HCT116 (cell line): ENCODE measurements around the gene PLAGL2. TPM values are rescaled to one million over a fixed set of nuclear protein-coding genes. Genes with fewer than 3 reads are reported as not detected.

Experiments
- ATAC-seq: fragments of 200-7000 bp; cut with Tn5 transposase; 2 replicates; pipeline ENCODE4 v1.9.1; 2020; ENCODE audit warnings: mild to moderate bottlenecking, moderate library complexity
- BruUV-seq: library from RNA; stranded (reverse); fragments of 400-500 nt; replicated peaks from 2 replicates; lab custom pipeline; 2021; lab: Mats Ljungman, UMichigan
- CTCF ChIA-PET: fragments of 300-600 bp; sonication (Branson Sonifier 250); formaldehyde crosslinking; loops from one replicate; lab custom pipeline; 2021; ENCODE audit warnings: antibody characterized with exemption; lab: Charles Lee
- POLR2A ChIA-PET: fragments of 300-600, 350-600 bp; sonication (Branson Sonifier 250); formaldehyde crosslinking; loops from one replicate; lab custom pipeline; 2021; ENCODE audit warnings: antibody characterized with exemption; lab: Charles Lee
- RAD21 ChIA-PET, 2 experiments: fragments of 300-600 bp; sonication (Branson Sonifier 250); formaldehyde crosslinking; loops; one replicate each; lab custom pipeline; 2023; ENCODE audit warnings: low total read pairs in 2 of 2; ENCODE audit not compliant: uncharacterized antibody in 2 of 2, unreplicated experiment in 2 of 2, low non-redundant PET in 1 of 2; lab: Charles Lee
- DNase-seq: peaks from one replicate; pipeline ENCODE4 v3.0.0-alpha.2; 2010; ENCODE audit warnings: low read depth, low spot score
- H2AFZ ChIP-seq: fragments of 200-600 bp; shearing (Covaris generic), sonication (generic); 2 replicates; pipeline ENCODE4 v1.6.1; 2017; ENCODE audit warnings: low read depth, mixed run types, mixed read lengths, antibody characterized with exemption, low read length; ENCODE audit not compliant: poor library complexity, severe bottlenecking
- H3K27ac ChIP-seq: 2 replicates; pipeline ENCODE4 v1.5.1; 2012; ENCODE audit warnings: low read depth, low read length
- H3K27me3 ChIP-seq: fragments of 200-600 bp; sonication (generic); 2 replicates; pipeline ENCODE4 v1.6.1; 2016; ENCODE audit warnings: mixed run types, low read length, mixed read lengths; ENCODE audit not compliant: insufficient read depth
- H3K36me3 ChIP-seq, 2 experiments: fragments of 200-500 bp in 1 of 2; fragments of 200-600 bp in 1 of 2; sonication (Bioruptor generic) in 1 of 2; sonication (generic) in 1 of 2; 2 replicates each; pipeline versions ENCODE4 v1.5.1 to v1.6.1; 2014 to 2016; ENCODE audit warnings: low read length in 2 of 2, inconsistent platforms in 1 of 2, mixed read lengths in 1 of 2, mixed run types in 1 of 2; ENCODE audit not compliant: insufficient read depth in 2 of 2, control insufficient read depth in 1 of 2
- H3K4me1 ChIP-seq, 2 experiments: fragments of 200-600 bp in 1 of 2; sonication (generic) in 1 of 2; 2 replicates each; pipeline versions ENCODE4 v1.5.1 to v1.6.1; 2012 to 2017; ENCODE audit warnings: low read length in 2 of 2, inconsistent platforms in 1 of 2, mild to moderate bottlenecking in 1 of 2, mixed read lengths in 1 of 2, mixed run types in 1 of 2, moderate library complexity in 1 of 2; ENCODE audit not compliant: insufficient read depth in 2 of 2, control insufficient read depth in 1 of 2
- H3K4me2 ChIP-seq: fragments of 200-600 bp; sonication (generic); 2 replicates; pipeline ENCODE4 v1.6.1; 2017; ENCODE audit warnings: mixed run types, low read length, mixed read lengths
- H3K4me3 ChIP-seq, 2 experiments: fragments of 200-600 bp in 1 of 2; sonication (generic) in 1 of 2; replicated peaks in 1 of 2; 2 replicates each; pipeline ENCODE4 v1.5.1; 2011 to 2016; ENCODE audit warnings: low read length in 2 of 2, control low read depth in 1 of 2, low read depth in 1 of 2, mild to moderate bottlenecking in 1 of 2, mixed read lengths in 1 of 2, mixed run types in 1 of 2
- H3K79me2 ChIP-seq: fragments of 200-600 bp; sonication (generic); 2 replicates; pipeline ENCODE4 v1.6.1; 2017; ENCODE audit warnings: mild to moderate bottlenecking, mixed run types, low read length, moderate library complexity, mixed read lengths; ENCODE audit not compliant: insufficient read depth
- H3K9ac ChIP-seq: fragments of 200-600 bp; sonication (generic); 2 replicates; pipeline ENCODE4 v1.6.1; 2016; ENCODE audit warnings: low read length, mixed read lengths
- H3K9me2 ChIP-seq: fragments of 200-600 bp; sonication (generic), shearing (Covaris generic); 2 replicates; pipeline ENCODE4 v1.6.1; 2017; ENCODE audit warnings: mixed run types, mild to moderate bottlenecking, moderate library complexity; ENCODE audit not compliant: insufficient read depth
- H3K9me3 ChIP-seq, 2 experiments: fragments of 200-500 bp in 1 of 2; fragments of 200-600 bp in 1 of 2; sonication (Bioruptor generic) in 1 of 2; sonication (generic) in 1 of 2; 2 replicates each; pipeline ENCODE4 v1.6.1; 2014 to 2017; ENCODE audit warnings: low read length in 2 of 2, mixed read lengths in 2 of 2, inconsistent platforms in 1 of 2, low read depth in 1 of 2, mild to moderate bottlenecking in 1 of 2, mixed run types in 1 of 2, moderate library complexity in 1 of 2; ENCODE audit not compliant: control insufficient read depth in 1 of 2, insufficient read depth in 1 of 2
- H4K20me1 ChIP-seq: fragments of 200-600 bp; sonication (generic), shearing (Covaris generic); 2 replicates; pipeline ENCODE4 v1.6.1; 2017; ENCODE audit warnings: mixed run types, mild to moderate bottlenecking, moderate library complexity; ENCODE audit not compliant: insufficient read depth
- ATF3 ChIP-seq: IDR thresholded peaks from 2 replicates; pipeline ENCODE4 v1.6.1; 2012
- CBX3 ChIP-seq: IDR thresholded peaks from 2 replicates; pipeline ENCODE4 v1.6.1; 2012; ENCODE audit warnings: low read depth
- CEBPB ChIP-seq: IDR thresholded peaks from 2 replicates; pipeline ENCODE4 v1.6.1; 2012; ENCODE audit warnings: low read depth
- CTCF ChIP-seq, 3 experiments: fragments of 200-600 bp in 1 of 3; sonication (generic) in 1 of 3; IDR thresholded peaks in 2 of 3; conservative IDR thresholded peaks in 1 of 3; 2 replicates each; pipeline ENCODE4 v1.5.1; 2012 to 2017; ENCODE audit warnings: low read depth in 2 of 3, low read length in 2 of 3, antibody characterized with exemption in 1 of 3, borderline replicate concordance in 1 of 3, control low read depth in 1 of 3, mild to moderate bottlenecking in 1 of 3, mixed read lengths in 1 of 3, mixed run types in 1 of 3, moderate library complexity in 1 of 3; ENCODE audit not compliant: insufficient read depth in 1 of 3
- EGR1 ChIP-seq: IDR thresholded peaks from 2 replicates; pipeline ENCODE4 v1.6.1; 2012; ENCODE audit warnings: low read depth
- ELF1 ChIP-seq: IDR thresholded peaks from 2 replicates; pipeline ENCODE4 v1.6.1; 2012; ENCODE audit warnings: low read depth, borderline replicate concordance
- EZH2 ChIP-seq: fragments of 200-600 bp; sonication (generic); IDR thresholded peaks from 2 replicates; pipeline ENCODE4 v1.6.1; 2017; ENCODE audit warnings: antibody characterized with exemption, mixed run types
- FOSL1 ChIP-seq: IDR thresholded peaks from 2 replicates; pipeline ENCODE4 v1.6.1; 2012; ENCODE audit warnings: low read depth
- JUND ChIP-seq: IDR thresholded peaks from 2 replicates; pipeline ENCODE4 v1.6.1; 2012
- MAX ChIP-seq: IDR thresholded peaks from 2 replicates; pipeline ENCODE4 v1.6.1; 2012
- POLR2A ChIP-seq: IDR thresholded peaks from 2 replicates; pipeline ENCODE4 v1.7.0; 2011; ENCODE audit warnings: borderline replicate concordance; ENCODE audit not compliant: insufficient read depth, insufficient read length; ENCODE audit errors: extremely low read depth
- POLR2AphosphoS5 ChIP-seq: IDR thresholded peaks from 2 replicates; pipeline ENCODE4 v1.6.1; 2011; ENCODE audit warnings: mild to moderate bottlenecking, low read depth, low read length, moderate library complexity
- RAD21 ChIP-seq: IDR thresholded peaks from 2 replicates; pipeline ENCODE4 v1.6.1; 2012; ENCODE audit warnings: low read depth, mild to moderate bottlenecking
- REST ChIP-seq: IDR thresholded peaks from 2 replicates; pipeline ENCODE4 v1.6.1; 2012; ENCODE audit warnings: low read depth
- SP1 ChIP-seq: IDR thresholded peaks from 2 replicates; pipeline ENCODE4 v1.6.1; 2012; ENCODE audit warnings: low read depth
- SRF ChIP-seq: IDR thresholded peaks from 2 replicates; pipeline ENCODE4 v1.6.1; 2012; ENCODE audit warnings: low read depth
- TCF7L2 ChIP-seq: IDR thresholded peaks from 2 replicates; pipeline ENCODE4 v1.7.0; 2011; ENCODE audit warnings: borderline replicate concordance, inconsistent platforms; ENCODE audit not compliant: insufficient read depth, insufficient read length; ENCODE audit errors: extremely low read depth
- intact Hi-C: fragments of 100-400 bp; cut with micrococcal nuclease; formaldehyde crosslinking; loops from 2 replicates; pipeline ENCODE4 v1.10.0; 2022
- total RNA-seq: library from RNA; stranded (reverse); gene quantifications from one replicate; pipeline ENCODE4 v1.2.1, GENCODE V29; 2021; ENCODE audit not compliant: unreplicated experiment

The PLAGL2 gene
- total RNA-seq, 1 experiment from 2014 or later = 18.3 TPM

GRCh38 chr20:32159766-32160221, 47.7 kb downstream of the PLAGL2 start:
- H3K27me3 ChIP-seq = no peaks in the 10 kb centered on the region
- DNase-seq (no peak), ATAC-seq (no peak)
- no peaks in the 10 kb centered on the region for H3K9me3 ChIP-seq
- no TSS peak for BruUV-seq
- H3K79me2 ChIP-seq = no peaks in the 10 kb centered on the region
- no peak overlapping the region for H3K4me3 ChIP-seq
- H3K9ac ChIP-seq = no peak overlapping the region
- no peaks in the 10 kb centered on the region for H3K9me2 ChIP-seq
- H3K36me3 ChIP-seq = peaks cover 21 to 49% of the 10 kb centered on the region in 2 experiments
- intact Hi-C loops = loop anchor here (10.0 kb wide), 1 partner anchor 55 kb away; no protein-coding TSS in a partner anchor
- H4K20me1 ChIP-seq = no peaks in the 10 kb centered on the region
- no peak overlapping the region for H3K4me2 ChIP-seq
- no peaks in the 10 kb centered on the region for H3K4me1 ChIP-seq
- POLR2A ChIA-PET = no interaction called here
- RAD21 ChIA-PET = no interaction called here
- H3K27ac ChIP-seq = no peak overlapping the region
- no peak overlapping the region for H2AFZ ChIP-seq
- TF ChIP-seq JUND = no peak
- no peak for TF ChIP-seq POLR2AphosphoS5
- no peak for TF ChIP-seq ELF1
- no peak for TF ChIP-seq MAX
- TF ChIP-seq ATF3 = no peak
- TF ChIP-seq CTCF (IDR thresholded peaks at IDR 0.05 in 2 of 3, conservative IDR thresholded peaks at IDR 0.05 in 1 of 3; ENCODE audit: borderline replicate concordance in 1 of 3, insufficient read depth in 1 of 3, low read depth in 2 of 3, low read length in 2 of 3) = no peak
- no peak for TF ChIP-seq REST
- TF ChIP-seq POLR2A = no peak
- no peak for TF ChIP-seq CBX3
- no peak for TF ChIP-seq CEBPB
- no peak for TF ChIP-seq SP1
- TF ChIP-seq TCF7L2 = no peak
- TF ChIP-seq EZH2 = no peak
- no peak for TF ChIP-seq SRF
- no peak for TF ChIP-seq FOSL1
- no peak for TF ChIP-seq EGR1
- no peak for TF ChIP-seq RAD21
- CTCF ChIA-PET = no interaction called here
